IMR-90 (cell line): ENCODE results near the gene H2AZ1. TPM values are rescaled to one million over a fixed set of nuclear protein-coding genes. Genes with fewer than 3 reads are reported as not detected.

Experiments used
- ATAC-seq: fragments of 200-7000 bp; cut with Tn5 transposase; 2 replicates; pipeline ENCODE4 v1.9.1; 2020; ENCODE audit warnings: low read depth, mild to moderate bottlenecking, moderate library complexity
- BruUV-seq: library from RNA; stranded (reverse); fragments of 400-500 nt; replicated peaks from 2 replicates; lab custom pipeline; 2021; lab: Mats Ljungman, UMichigan
- CTCF ChIA-PET: fragments of 300-600 bp; formaldehyde crosslinking; extraction: SDS; loops from one replicate; lab custom pipeline; 2021; ENCODE audit warnings: antibody characterized with exemption; lab: Yijun Ruan, JAX
- POLR2A ChIA-PET: fragments of 300-600 bp; sonication (Branson Sonifier 250); formaldehyde crosslinking; loops from one replicate; lab custom pipeline; 2022; ENCODE audit warnings: antibody characterized with exemption; ENCODE audit not compliant: unreplicated experiment; lab: Charles Lee
- DNase-seq: peaks from one replicate; pipeline ENCODE4 v3.0.0; 2013
- H2AFZ ChIP-seq: replicated peaks from 2 replicates; pipeline ENCODE3; 2013; ENCODE audit warnings: low read length, mild to moderate bottlenecking; ENCODE audit not compliant: poor library complexity
- H2AK5ac ChIP-seq: 2 replicates; pipeline ENCODE4 v1.6.1; 2013; ENCODE audit warnings: low read depth, low read length, inconsistent platforms
- H2AK9ac ChIP-seq: replicated peaks from 2 replicates; pipeline ENCODE3; 2013; ENCODE audit warnings: mild to moderate bottlenecking, low read depth, low read length, moderate library complexity; ENCODE audit not compliant: poor library complexity
- H2BK120ac ChIP-seq: 2 replicates; pipeline ENCODE4 v1.6.1; 2013; ENCODE audit warnings: low read depth, low read length, inconsistent platforms
- H2BK15ac ChIP-seq: 3 replicates; pipeline ENCODE4 v1.6.1; 2013; ENCODE audit warnings: low read depth, low read length, inconsistent platforms
- H2BK20ac ChIP-seq: 2 replicates; pipeline ENCODE4 v1.6.1; 2013; ENCODE audit warnings: low read depth, mild to moderate bottlenecking, inconsistent platforms, low read length, moderate library complexity
- H2BK5ac ChIP-seq: 2 replicates; pipeline ENCODE4 v1.6.1; 2013; ENCODE audit warnings: mild to moderate bottlenecking, low read depth, low read length, inconsistent platforms; ENCODE audit not compliant: poor library complexity, severe bottlenecking
- H3K14ac ChIP-seq: replicated peaks from 2 replicates; pipeline ENCODE4 v1.6.1; 2013; ENCODE audit warnings: low read depth, low read length, inconsistent platforms
- H3K18ac ChIP-seq: 2 replicates; pipeline ENCODE4 v1.6.1; 2013; ENCODE audit warnings: low read depth, low read length, control low read depth
- H3K23ac ChIP-seq: 2 replicates; pipeline ENCODE4 v1.6.1; 2013; ENCODE audit warnings: low read depth, low read length, inconsistent platforms
- H3K27ac ChIP-seq: 2 replicates; pipeline ENCODE4 v1.5.1; 2013; ENCODE audit warnings: mild to moderate bottlenecking, control low read depth, low read length; ENCODE audit not compliant: insufficient read depth
- H3K27me3 ChIP-seq: 2 replicates; pipeline ENCODE4 v1.6.1; 2013; ENCODE audit warnings: low read length; ENCODE audit not compliant: control insufficient read depth, insufficient read depth
- H3K36me3 ChIP-seq: 2 replicates; pipeline ENCODE4 v1.6.1; 2013; ENCODE audit warnings: low read length, mixed read lengths; ENCODE audit not compliant: control insufficient read depth, insufficient read depth
- H3K4ac ChIP-seq: 2 replicates; pipeline ENCODE4 v1.6.1; 2013; ENCODE audit warnings: low read depth, low read length, inconsistent platforms
- H3K4me1 ChIP-seq: 2 replicates; pipeline ENCODE4 v1.6.1; 2013; ENCODE audit warnings: low read length, mixed read lengths; ENCODE audit not compliant: control insufficient read depth, insufficient read depth
- H3K4me2 ChIP-seq: 2 replicates; pipeline ENCODE4 v1.6.1; 2013; ENCODE audit warnings: low read depth, mild to moderate bottlenecking, control low read depth, low read length, moderate library complexity
- H3K4me3 ChIP-seq: 2 replicates; pipeline ENCODE4 v1.5.1; 2013; ENCODE audit warnings: low read depth, mild to moderate bottlenecking, control low read depth, low read length, moderate library complexity; ENCODE audit not compliant: insufficient read depth
- H3K56ac ChIP-seq: 2 replicates; pipeline ENCODE4 v1.6.1; 2013; ENCODE audit warnings: low read length, inconsistent platforms; ENCODE audit not compliant: insufficient read depth; ENCODE audit errors: extremely low read depth
- H3K79me1 ChIP-seq, 2 experiments: 2 replicates each; pipeline ENCODE4 v1.6.1; 2013; ENCODE audit warnings: low read length in 2 of 2, inconsistent platforms in 1 of 2, low read depth in 1 of 2
- H3K9ac ChIP-seq: 2 replicates; pipeline ENCODE4 v1.6.1; 2013; ENCODE audit warnings: low read depth, low read length, control low read depth
- H3K9me1 ChIP-seq: 2 replicates; pipeline ENCODE4 v1.6.1; 2013; ENCODE audit warnings: low read length, inconsistent platforms; ENCODE audit not compliant: insufficient read depth
- H3K9me3 ChIP-seq: 2 replicates; pipeline ENCODE4 v1.6.1; 2013; ENCODE audit warnings: low read length; ENCODE audit not compliant: control insufficient read depth, insufficient read depth
- H4K20me1 ChIP-seq: 2 replicates; pipeline ENCODE4 v1.6.1; 2013; ENCODE audit warnings: low read length, inconsistent platforms; ENCODE audit not compliant: insufficient read depth
- H4K5ac ChIP-seq: 2 replicates; pipeline ENCODE4 v1.6.1; 2013; ENCODE audit warnings: mild to moderate bottlenecking, low read depth, low read length, control low read depth
- H4K8ac ChIP-seq, 2 experiments: 2 replicates each; pipeline ENCODE4 v1.6.1; 2013; ENCODE audit warnings: low read depth in 2 of 2, low read length in 2 of 2, control low read depth in 1 of 2, inconsistent platforms in 1 of 2
- H4K91ac ChIP-seq: 2 replicates; pipeline ENCODE4 v1.6.1; 2013; ENCODE audit warnings: low read depth, low read length, inconsistent platforms; ENCODE audit not compliant: insufficient read depth
- WGBS, 2 experiments: methylation state at CpG; one replicate each; pipeline versions ENCODE4 v1.1.5 to v1.1.7; 2013; ENCODE audit warnings: missing lambda C conversion rate in 2 of 2; ENCODE audit not compliant: insufficient read length in 1 of 2; ENCODE audit errors: extremely low coverage in 2 of 2; 5-methylcytosine and 5-hydroxymethylcytosine counted together
- dilution Hi-C: fragments of 300-500 bp; cut with HindIII; formaldehyde crosslinking; loops from one replicate; pipeline ENCODE4 v1.14.3; 2018; ENCODE audit warnings: low sequenced_read_pairs; ENCODE audit not compliant: unreplicated experiment
- in situ Hi-C: fragments of 300-500 bp; cut with MboI; formaldehyde crosslinking; loops from 3 replicates; pipeline ENCODE4 v1.14.3; 2019; ENCODE audit warnings: low sequenced_read_pairs, inconsistent platforms, mixed read lengths
- intact Hi-C: fragments of 100-400 bp; cut with micrococcal nuclease; formaldehyde crosslinking; loops from 2 replicates; pipeline ENCODE4 v1.10.0; 2022
- polyA plus RNA-seq, 3 experiments: library from polyadenylated mRNA; depleted of rRNA; stranded (reverse); fragments of >200 nt; gene quantifications; 2 replicates each; pipeline ENCODE4 v1.2.3, GENCODE V29; 2012; ENCODE audit warnings: low replicate concordance in 1 of 3
- total RNA-seq: library from RNA; depleted of rRNA; stranded (reverse); fragments of >200 nt; gene quantifications from 2 replicates; pipeline ENCODE4 v1.2.3, GENCODE V29; 2012
- TF ChIP-seq, protein P1 (sequence below): fragments of 150-350 bp; IDR thresholded peaks from 2 replicates; pipeline ENCODE4 v1.6.1; 2017; ENCODE audit warnings: mild to moderate bottlenecking, antibody characterized with exemption, low read length, low read depth

Gene H2AZ1
- total and polyA plus RNA-seq, 2 of the 4 experiments (the other 2 are of a cell fraction): 456 to 1,129 TPM

DNA sequence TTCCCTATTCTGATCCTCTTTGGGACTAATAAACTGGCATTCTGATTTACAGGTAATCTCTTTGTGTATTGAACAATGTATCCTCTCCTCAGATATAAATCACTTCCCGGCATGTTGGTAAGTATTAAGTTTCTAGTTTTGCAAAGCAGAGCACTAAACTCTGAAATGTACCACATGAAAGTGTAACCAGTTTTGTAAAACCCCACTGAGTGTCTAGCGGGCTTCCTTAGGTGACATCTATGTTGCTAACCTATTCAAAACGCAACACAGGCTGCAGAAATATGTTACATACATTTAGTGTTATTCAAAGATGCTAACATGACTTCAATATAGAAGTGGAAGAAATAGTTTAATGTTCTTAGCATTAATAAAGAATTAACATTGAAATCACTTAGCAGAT, 28.9 kb downstream of the H2AZ1 start:
- Histone ChIP-seq H2BK15ac (no peak overlapping the region), H3K9ac (no peak overlapping the region), H4K91ac (no peak overlapping the region), H2AK5ac (no peak overlapping the region), H3K56ac (no peak overlapping the region), H3K9me1 (0 out of 2 replicates have a peak, but pooled peaks cover 4% of the 10 kb centered on the region), H3K27me3 (no peaks in the 10 kb centered on the region), H3K23ac (no peak overlapping the region), H3K27ac (no peak overlapping the region), H2BK120ac (no peak overlapping the region), H3K4me1 (no peaks in the 10 kb centered on the region), H2AFZ (no peak overlapping the region), H3K79me1 (peaks cover 6 to 18% of the 10 kb centered on the region in 2 experiments), H3K4ac (no peak overlapping the region), H3K4me2 (no peak overlapping the region), H3K18ac (no peak overlapping the region), H2BK5ac (no peak overlapping the region), H4K20me1 (no peaks in the 10 kb centered on the region), H2BK20ac (no peak overlapping the region), H3K14ac (no peak overlapping the region), H3K9me3 (no peaks in the 10 kb centered on the region), H2AK9ac (no peak overlapping the region), H3K4me3 (no peak overlapping the region), H4K8ac (no peak overlapping the region), H3K36me3 (peaks cover 11% of the 10 kb centered on the region), H4K5ac (no peak overlapping the region)
- in situ Hi-C loops (no loop called here), intact Hi-C loops (no loop called here), dilution Hi-C loops (no loop called here)
- ATAC-seq (no peak), DNase-seq (no peak)
- BruUV-seq: no TSS peak
- TF ChIP-seq, protein P1, sequence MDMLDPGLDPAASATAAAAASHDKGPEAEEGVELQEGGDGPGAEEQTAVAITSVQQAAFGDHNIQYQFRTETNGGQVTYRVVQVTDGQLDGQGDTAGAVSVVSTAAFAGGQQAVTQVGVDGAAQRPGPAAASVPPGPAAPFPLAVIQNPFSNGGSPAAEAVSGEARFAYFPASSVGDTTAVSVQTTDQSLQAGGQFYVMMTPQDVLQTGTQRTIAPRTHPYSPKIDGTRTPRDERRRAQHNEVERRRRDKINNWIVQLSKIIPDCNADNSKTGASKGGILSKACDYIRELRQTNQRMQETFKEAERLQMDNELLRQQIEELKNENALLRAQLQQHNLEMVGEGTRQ: no peak
- ChIA-PET POLR2A (no interaction called here), CTCF (no interaction called here)
- no CpG with 5 or more reads among the region's 3 CpGs for whole genome bisulfite sequencing, 2 experiments
